ENCODE results near the gene FABP3.

DNA sequence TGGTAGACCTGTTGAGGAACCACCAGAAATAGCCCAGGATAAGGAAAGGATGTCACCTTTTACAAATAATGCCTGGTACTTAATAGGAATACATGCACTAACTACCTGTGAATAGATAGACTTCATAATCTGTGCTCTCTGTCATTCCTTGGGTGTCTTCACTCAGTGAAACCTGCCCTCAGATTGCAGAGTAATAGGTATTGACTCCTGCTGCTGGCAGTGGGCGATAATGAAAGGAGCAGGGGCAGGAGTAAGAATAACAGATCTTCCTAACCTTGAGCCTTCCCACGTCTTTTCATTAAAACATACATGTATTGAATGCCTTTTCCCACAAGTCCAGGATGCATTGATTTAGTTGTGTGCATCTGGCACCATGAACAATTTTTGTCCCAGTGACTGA lies 16.4 kb downstream of the FABP3 start:
- TF ChIP-seq CBFB (IDR thresholded peaks at IDR 0.05; ENCODE audit: low read depth): no peak
- TF ChIP-seq, protein P1, sequence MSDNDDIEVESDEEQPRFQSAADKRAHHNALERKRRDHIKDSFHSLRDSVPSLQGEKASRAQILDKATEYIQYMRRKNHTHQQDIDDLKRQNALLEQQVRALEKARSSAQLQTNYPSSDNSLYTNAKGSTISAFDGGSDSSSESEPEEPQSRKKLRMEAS (IDR thresholded peaks at IDR 0.05; ENCODE audit: low read depth, low read length): no peak
- TF ChIP-seq POLR2A (IDR thresholded peaks at IDR 0.05; ENCODE audit: low read depth, low read length): no peak
- TF ChIP-seq, protein P2, sequence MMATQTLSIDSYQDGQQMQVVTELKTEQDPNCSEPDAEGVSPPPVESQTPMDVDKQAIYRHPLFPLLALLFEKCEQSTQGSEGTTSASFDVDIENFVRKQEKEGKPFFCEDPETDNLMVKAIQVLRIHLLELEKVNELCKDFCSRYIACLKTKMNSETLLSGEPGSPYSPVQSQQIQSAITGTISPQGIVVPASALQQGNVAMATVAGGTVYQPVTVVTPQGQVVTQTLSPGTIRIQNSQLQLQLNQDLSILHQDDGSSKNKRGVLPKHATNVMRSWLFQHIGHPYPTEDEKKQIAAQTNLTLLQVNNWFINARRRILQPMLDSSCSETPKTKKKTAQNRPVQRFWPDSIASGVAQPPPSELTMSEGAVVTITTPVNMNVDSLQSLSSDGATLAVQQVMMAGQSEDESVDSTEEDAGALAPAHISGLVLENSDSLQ (IDR thresholded peaks at IDR 0.05): no peak
- TF ChIP-seq FOXM1 (IDR thresholded peaks at IDR 0.05; ENCODE audit: low read depth, low read length): no peak
- TF ChIP-seq SUZ12 (IDR thresholded peaks at IDR 0.05; ENCODE audit: unreplicated experiment): no peak

All from GM12878 (cell line).